Measurements from ENCODE around the gene HHATL. TPM values are rescaled to one million over a fixed set of nuclear protein-coding genes. Genes with fewer than 3 reads are reported as not detected.

The HHATL gene
- total RNA-seq, 1 experiment from 2014 or later = not detected

GRCh38 chr3:42670670-42671069 is 31.9 kb downstream of the HHATL start:
- Histone ChIP-seq H3K27me3 (ENCODE audit: low read length) (no peaks in the 10 kb centered on the region), H4K20me1 (ENCODE audit: insufficient read depth, low read depth, low read length) (no peaks in the 10 kb centered on the region), H3K4me3 (ENCODE audit: low read length) (no peak overlapping the region), H3K4me2 (ENCODE audit: low read depth, low read length, poor library complexity, severe bottlenecking) (no peak overlapping the region), H3K9me2 (replicated peaks; ENCODE audit: insufficient read depth, low read length) (no peaks in the 10 kb centered on the region), H3K79me2 (ENCODE audit: low read length) (no peaks in the 10 kb centered on the region), H3K27ac (ENCODE audit: low read length) (no peak overlapping the region), H3K9ac (ENCODE audit: low read length) (no peak overlapping the region), H3K9me3 (ENCODE audit: low read length) (no peaks in the 10 kb centered on the region), H3K4me1 (ENCODE audit: low read length) (no peaks in the 10 kb centered on the region), H2AFZ (ENCODE audit: low read length) (no peak overlapping the region), H3K36me3 (ENCODE audit: insufficient read depth, low read length) (no peaks in the 10 kb centered on the region)
- DNase-seq = no peak

GRCh38 chr3:42670051-42670576 is 32.5 kb downstream of the HHATL start:
- H3K9ac ChIP-seq (ENCODE audit: low read length) = no peak overlapping the region
- H3K4me3 ChIP-seq (ENCODE audit: low read length) = no peak overlapping the region
- no peak overlapping the region for H3K27ac ChIP-seq (ENCODE audit: low read length)
- no peak for DNase-seq
- H3K4me2 ChIP-seq (ENCODE audit: low read depth, low read length, poor library complexity, severe bottlenecking) = no peak overlapping the region
- no peaks in the 10 kb centered on the region for H3K9me2 ChIP-seq (replicated peaks; ENCODE audit: insufficient read depth, low read length)
- H3K9me3 ChIP-seq (ENCODE audit: low read length) = no peaks in the 10 kb centered on the region
- H2AFZ ChIP-seq (ENCODE audit: low read length) = no peak overlapping the region
- no peaks in the 10 kb centered on the region for H3K36me3 ChIP-seq (ENCODE audit: insufficient read depth, low read length)
- no peaks in the 10 kb centered on the region for H3K4me1 ChIP-seq (ENCODE audit: low read length)
- H4K20me1 ChIP-seq (ENCODE audit: insufficient read depth, low read depth, low read length) = no peaks in the 10 kb centered on the region
- no peaks in the 10 kb centered on the region for H3K79me2 ChIP-seq (ENCODE audit: low read length)
- H3K27me3 ChIP-seq (ENCODE audit: low read length) = no peaks in the 10 kb centered on the region

GRCh38 chr3:42668793-42669217 is 33.8 kb downstream of the HHATL start:
- DNase-seq = no peak
- H3K4me2 ChIP-seq (ENCODE audit: low read depth, low read length, poor library complexity, severe bottlenecking) = no peak overlapping the region

GRCh38 chr3:42668413-42668760 is 34.2 kb downstream of the HHATL start:
- H4K20me1 ChIP-seq (ENCODE audit: insufficient read depth, low read depth, low read length) = no peaks in the 10 kb centered on the region
- no peaks in the 10 kb centered on the region for H3K9me3 ChIP-seq (ENCODE audit: low read length)
- H3K27me3 ChIP-seq (ENCODE audit: low read length) = no peaks in the 10 kb centered on the region
- H3K27ac ChIP-seq (ENCODE audit: low read length) = no peak overlapping the region
- no peak overlapping the region for H2AFZ ChIP-seq (ENCODE audit: low read length)
- H3K9ac ChIP-seq (ENCODE audit: low read length) = no peak overlapping the region
- H3K36me3 ChIP-seq (ENCODE audit: insufficient read depth, low read length) = no peaks in the 10 kb centered on the region
- H3K79me2 ChIP-seq (ENCODE audit: low read length) = no peaks in the 10 kb centered on the region
- no peaks in the 10 kb centered on the region for H3K9me2 ChIP-seq (replicated peaks; ENCODE audit: insufficient read depth, low read length)
- peaks cover 9% of the 10 kb centered on the region for H3K4me1 ChIP-seq (ENCODE audit: low read length)
- no peak overlapping the region for H3K4me3 ChIP-seq (ENCODE audit: low read length)
- H3K4me2 ChIP-seq (ENCODE audit: low read depth, low read length, poor library complexity, severe bottlenecking) = no peak overlapping the region
- DNase-seq = no peak

More at GRCh38 chr3:42668793-42669217, 33.8 kb downstream of the HHATL start:
- Histone ChIP-seq H3K36me3 (ENCODE audit: insufficient read depth, low read length) (no peaks in the 10 kb centered on the region), H3K27ac (ENCODE audit: low read length) (no peak overlapping the region), H3K4me3 (ENCODE audit: low read length) (no peak overlapping the region), H3K9ac (ENCODE audit: low read length) (no peak overlapping the region), H3K79me2 (ENCODE audit: low read length) (no peaks in the 10 kb centered on the region), H3K9me2 (replicated peaks; ENCODE audit: insufficient read depth, low read length) (no peaks in the 10 kb centered on the region), H3K9me3 (ENCODE audit: low read length) (no peaks in the 10 kb centered on the region), H2AFZ (ENCODE audit: low read length) (no peak overlapping the region), H3K4me1 (ENCODE audit: low read length) (peaks cover 5% of the 10 kb centered on the region), H4K20me1 (ENCODE audit: insufficient read depth, low read depth, low read length) (no peaks in the 10 kb centered on the region), H3K27me3 (ENCODE audit: low read length) (no peaks in the 10 kb centered on the region)

GRCh38 chr3:42667523-42668412 is 34.8 kb downstream of the HHATL start:
- no peaks in the 10 kb centered on the region for H3K79me2 ChIP-seq (ENCODE audit: low read length)
- H3K36me3 ChIP-seq (ENCODE audit: insufficient read depth, low read length) = no peaks in the 10 kb centered on the region
- no peak overlapping the region for H3K4me3 ChIP-seq (ENCODE audit: low read length)
- no peak overlapping the region for H3K27ac ChIP-seq (ENCODE audit: low read length)
- no peak overlapping the region for H3K4me2 ChIP-seq (ENCODE audit: low read depth, low read length, poor library complexity, severe bottlenecking)
- no peak overlapping the region for H3K9ac ChIP-seq (ENCODE audit: low read length)
- H3K4me1 ChIP-seq (ENCODE audit: low read length) = peaks cover 12% of the 10 kb centered on the region
- no peaks in the 10 kb centered on the region for H3K9me2 ChIP-seq (replicated peaks; ENCODE audit: insufficient read depth, low read length)
- DNase-seq = no peak
- no peaks in the 10 kb centered on the region for H3K27me3 ChIP-seq (ENCODE audit: low read length)
- H3K9me3 ChIP-seq (ENCODE audit: low read length) = no peaks in the 10 kb centered on the region
- no peak overlapping the region for H2AFZ ChIP-seq (ENCODE audit: low read length)
- H4K20me1 ChIP-seq (ENCODE audit: insufficient read depth, low read depth, low read length) = no peaks in the 10 kb centered on the region

- no peak overlapping the region for H3K9ac ChIP-seq (ENCODE audit: low read length)
- no peak for DNase-seq
- H3K27ac ChIP-seq (ENCODE audit: low read length) = no peak overlapping the region
- peaks cover 12% of the 10 kb centered on the region for H3K4me1 ChIP-seq (ENCODE audit: low read length)
- H3K27me3 ChIP-seq (ENCODE audit: low read length) = no peaks in the 10 kb centered on the region
- H4K20me1 ChIP-seq (ENCODE audit: insufficient read depth, low read depth, low read length) = no peaks in the 10 kb centered on the region
- no peak overlapping the region for H3K4me3 ChIP-seq (ENCODE audit: low read length)
- H3K79me2 ChIP-seq (ENCODE audit: low read length) = no peaks in the 10 kb centered on the region
- H3K36me3 ChIP-seq (ENCODE audit: insufficient read depth, low read length) = no peaks in the 10 kb centered on the region
- no peak overlapping the region for H2AFZ ChIP-seq (ENCODE audit: low read length)
- no peak overlapping the region for H3K4me2 ChIP-seq (ENCODE audit: low read depth, low read length, poor library complexity, severe bottlenecking)
- no peaks in the 10 kb centered on the region for H3K9me2 ChIP-seq (replicated peaks; ENCODE audit: insufficient read depth, low read length)
- H3K9me3 ChIP-seq (ENCODE audit: low read length) = no peaks in the 10 kb centered on the region
These were observed 35.5 kb downstream of the HHATL start for GRCh38 chr3:42667096-42667522.

GRCh38 chr3:42666577-42666998 is 36.0 kb downstream of the HHATL start:
- Histone ChIP-seq H4K20me1 (ENCODE audit: insufficient read depth, low read depth, low read length) (no peaks in the 10 kb centered on the region), H3K9me3 (ENCODE audit: low read length) (no peaks in the 10 kb centered on the region), H3K27me3 (ENCODE audit: low read length) (no peaks in the 10 kb centered on the region), H3K9ac (ENCODE audit: low read length) (no peak overlapping the region), H3K79me2 (ENCODE audit: low read length) (no peaks in the 10 kb centered on the region), H2AFZ (ENCODE audit: low read length) (no peak overlapping the region), H3K27ac (ENCODE audit: low read length) (no peak overlapping the region), H3K9me2 (replicated peaks; ENCODE audit: insufficient read depth, low read length) (no peaks in the 10 kb centered on the region), H3K4me3 (ENCODE audit: low read length) (no peak overlapping the region), H3K4me1 (ENCODE audit: low read length) (peaks cover 12% of the 10 kb centered on the region), H3K36me3 (ENCODE audit: insufficient read depth, low read length) (no peaks in the 10 kb centered on the region), H3K4me2 (ENCODE audit: low read depth, low read length, poor library complexity, severe bottlenecking) (no peak overlapping the region)
- no peak for DNase-seq

- Histone ChIP-seq H3K27me3 (ENCODE audit: low read length) (no peaks in the 10 kb centered on the region), H4K20me1 (ENCODE audit: insufficient read depth, low read depth, low read length) (no peaks in the 10 kb centered on the region), H3K27ac (ENCODE audit: low read length) (no peak overlapping the region), H3K9me2 (replicated peaks; ENCODE audit: insufficient read depth, low read length) (no peaks in the 10 kb centered on the region), H3K36me3 (ENCODE audit: insufficient read depth, low read length) (no peaks in the 10 kb centered on the region), H3K9ac (ENCODE audit: low read length) (no peak overlapping the region), H3K79me2 (ENCODE audit: low read length) (no peaks in the 10 kb centered on the region), H3K4me1 (ENCODE audit: low read length) (peaks cover 12% of the 10 kb centered on the region), H2AFZ (ENCODE audit: low read length) (no peak overlapping the region), H3K4me2 (ENCODE audit: low read depth, low read length, poor library complexity, severe bottlenecking) (no peak overlapping the region), H3K4me3 (ENCODE audit: low read length) (no peak overlapping the region), H3K9me3 (ENCODE audit: low read length) (no peaks in the 10 kb centered on the region)
- no peak for DNase-seq
These were observed 36.6 kb downstream of the HHATL start for GRCh38 chr3:42666022-42666421.

Measured in Karpas-422 (cell line).